Neutrophil (primary cell): ENCODE data around the gene TMEM114.

ENCODE experiments used
- H3K27ac ChIP-seq: fragments of 200-600 bp; sonication (generic); 2 replicates; pipeline ENCODE4 v1.5.1; 2016; ENCODE audit warnings: mild to moderate bottlenecking, moderate library complexity
- H3K27me3 ChIP-seq: fragments of 200-600 bp; sonication (generic); 2 replicates; pipeline ENCODE4 v1.6.0; 2016; ENCODE audit warnings: mild to moderate bottlenecking
- H3K36me3 ChIP-seq: fragments of 200-600 bp; sonication (generic); 2 replicates; pipeline ENCODE4 v1.5.1; 2017
- H3K4me1 ChIP-seq, 2 experiments: fragments of 200-600 bp in 1 of 2; sonication (generic) in 1 of 2; 1 replicate in 1 of 2; 2 replicates in 1 of 2; pipeline versions ENCODE4 v1.5.1 to v1.6.1; 2013 to 2016; ENCODE audit warnings: low read depth in 1 of 2, low read length in 1 of 2, mild to moderate bottlenecking in 1 of 2, moderate library complexity in 1 of 2; ENCODE audit not compliant: control insufficient read depth in 1 of 2, insufficient read depth in 1 of 2
- H3K4me3 ChIP-seq, 2 experiments: fragments of 200-600 bp in 1 of 2; sonication (generic) in 1 of 2; 1 replicate in 1 of 2; 2 replicates in 1 of 2; pipeline ENCODE4 v1.5.1; 2013 to 2016; ENCODE audit warnings: low read depth in 1 of 2, low read length in 1 of 2, mild to moderate bottlenecking in 1 of 2, moderate library complexity in 1 of 2
- H3K9me3 ChIP-seq: fragments of 200-600 bp; sonication (generic); 2 replicates; pipeline ENCODE4 v1.5.1; 2016
- CTCF ChIP-seq: fragments of 200-600 bp; sonication (generic); IDR thresholded peaks from 2 replicates; pipeline ENCODE4 v1.5.1; 2016; ENCODE audit warnings: antibody characterized with exemption

TMEM114 gene

GRCh38 chr16:8589900-8590688 is at the start of gene TMEM114:
Gene TMEM114, minus strand, starts transcription at chr16:8590511. Its CDS starts 673 bp downstream, at chr16:8589838.
- Histone ChIP-seq H3K36me3 (no peaks in the 10 kb centered on the region), H3K4me3 (no peak within 1 kb of the TSS), H3K4me1 (no peaks in the 10 kb centered on the region), H3K9me3 (no peaks in the 10 kb centered on the region), H3K27me3 (peaks cover 95% of the 10 kb centered on the region), H3K27ac (no peak within 1 kb of the TSS)
- no peak for TF ChIP-seq CTCF

- Histone ChIP-seq H3K4me1 (peaks cover 24% of the 10 kb centered on the region in 2 experiments), H3K4me3 (no peak overlapping the region), H3K36me3 (peaks cover 56% of the 10 kb centered on the region), H3K27ac (no peak overlapping the region), H3K27me3 (no peaks in the 10 kb centered on the region), H3K9me3 (no peaks in the 10 kb centered on the region)
- TF ChIP-seq CTCF = no peak
Observed at GRCh38 chr16:8639694-8640093, 49.4 kb upstream of the TMEM114 start.

- H3K9me3 ChIP-seq = no peaks in the 10 kb centered on the region
- peaks cover 46 to 48% of the 10 kb centered on the region in 2 experiments for H3K4me1 ChIP-seq
- TF ChIP-seq CTCF = no peak
- H3K27me3 ChIP-seq = no peaks in the 10 kb centered on the region
- H3K4me3 ChIP-seq = no peak overlapping the region
- peak overlapping the region; percentile 99 for H3K27ac ChIP-seq
- peaks cover 36% of the 10 kb centered on the region for H3K36me3 ChIP-seq
Observed at GRCh38 chr16:8634991-8635736, 44.9 kb upstream of the TMEM114 start.

- H3K27ac ChIP-seq = peak overlapping the region; percentile 99
- no peaks in the 10 kb centered on the region for H3K9me3 ChIP-seq
- H3K4me3 ChIP-seq = peak overlapping the region; percentile 30 to 51
- H3K4me1 ChIP-seq = peaks cover 46 to 48% of the 10 kb centered on the region in 2 experiments
- peak; percentile 35 for TF ChIP-seq CTCF
- peaks cover 41% of the 10 kb centered on the region for H3K36me3 ChIP-seq
- H3K27me3 ChIP-seq = no peaks in the 10 kb centered on the region
Observed at GRCh38 chr16:8632675-8633182, 42.4 kb upstream of the TMEM114 start.

GRCh38 chr16:8631818-8632465 is 41.6 kb upstream of the TMEM114 start:
- no peaks in the 10 kb centered on the region for H3K27me3 ChIP-seq
- no peak for TF ChIP-seq CTCF
- H3K9me3 ChIP-seq = no peaks in the 10 kb centered on the region
- peak overlapping the region; percentile 30 to 45 for H3K4me3 ChIP-seq
- H3K36me3 ChIP-seq = peaks cover 42% of the 10 kb centered on the region
- peak overlapping the region; percentile 99 for H3K27ac ChIP-seq
- H3K4me1 ChIP-seq = peaks cover 46 to 48% of the 10 kb centered on the region in 2 experiments
